Esophagus squamous epithelium (tissue), 4 donors: ENCODE measurements around the gene TRAPPC10.

Experiments used
- POLR2A ChIP-seq, 4 donors: fragments of 450-650 bp; IDR thresholded peaks; one replicate each; pipeline ENCODE4 v1.6.1; 2017; ENCODE audit warnings: antibody characterized with exemption in 4 of 4, mild to moderate bottlenecking in 4 of 4, moderate library complexity in 3 of 4
- TF ChIP-seq, protein P1 (sequence below), 6 experiments: fragments of 450-650 bp in 4 of 6; fragments of 200-600 bp in 2 of 6; sonication (generic) in 2 of 6; IDR thresholded peaks; one replicate each; pipeline ENCODE4 v1.5.1; 2016 to 2019; ENCODE audit warnings: antibody characterized with exemption in 6 of 6, mild to moderate bottlenecking in 4 of 6, moderate library complexity in 4 of 6

DNA sequence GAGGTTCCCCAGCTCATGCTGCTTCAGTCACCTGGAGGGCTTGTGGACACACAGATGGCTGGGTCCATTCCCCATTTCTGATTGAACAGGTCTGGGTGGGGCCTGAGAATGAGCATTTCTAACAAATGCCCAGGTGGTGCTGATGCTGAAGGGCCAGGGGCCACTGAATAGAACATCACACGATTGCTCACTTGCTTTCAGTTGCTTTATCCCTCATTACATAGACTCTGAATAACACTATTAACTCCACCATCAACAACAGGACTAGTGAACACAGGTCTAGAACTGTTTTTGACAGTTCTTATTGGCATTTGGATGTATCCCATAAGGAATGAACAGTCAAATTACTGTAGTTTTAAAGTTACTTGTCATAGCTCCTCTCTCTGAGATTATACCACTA lies 12.1 kb downstream of the TRAPPC10 start:
- TF ChIP-seq POLR2A (IDR thresholded peaks at IDR 0.05): no peak
- TF ChIP-seq, protein P1, sequence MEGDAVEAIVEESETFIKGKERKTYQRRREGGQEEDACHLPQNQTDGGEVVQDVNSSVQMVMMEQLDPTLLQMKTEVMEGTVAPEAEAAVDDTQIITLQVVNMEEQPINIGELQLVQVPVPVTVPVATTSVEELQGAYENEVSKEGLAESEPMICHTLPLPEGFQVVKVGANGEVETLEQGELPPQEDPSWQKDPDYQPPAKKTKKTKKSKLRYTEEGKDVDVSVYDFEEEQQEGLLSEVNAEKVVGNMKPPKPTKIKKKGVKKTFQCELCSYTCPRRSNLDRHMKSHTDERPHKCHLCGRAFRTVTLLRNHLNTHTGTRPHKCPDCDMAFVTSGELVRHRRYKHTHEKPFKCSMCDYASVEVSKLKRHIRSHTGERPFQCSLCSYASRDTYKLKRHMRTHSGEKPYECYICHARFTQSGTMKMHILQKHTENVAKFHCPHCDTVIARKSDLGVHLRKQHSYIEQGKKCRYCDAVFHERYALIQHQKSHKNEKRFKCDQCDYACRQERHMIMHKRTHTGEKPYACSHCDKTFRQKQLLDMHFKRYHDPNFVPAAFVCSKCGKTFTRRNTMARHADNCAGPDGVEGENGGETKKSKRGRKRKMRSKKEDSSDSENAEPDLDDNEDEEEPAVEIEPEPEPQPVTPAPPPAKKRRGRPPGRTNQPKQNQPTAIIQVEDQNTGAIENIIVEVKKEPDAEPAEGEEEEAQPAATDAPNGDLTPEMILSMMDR (IDR thresholded peaks at IDR 0.05): no peak
